Measurements from ENCODE around the gene CD247.
"Not testable (repeated sequence)": the region's sequence is repeated elsewhere in the genome, so short reads cannot be mapped to it uniquely, and the experiment has no call there.

CD247 gene

GRCh38 chr1:167518331-167518700 is at the start of gene CD247:
TSS of gene CD247 (minus strand) at chr1:167518529. CDS start at chr1:167518465, 64 bp downstream.
- Mint-ChIP-seq H3K27ac (peak within 1 kb of the TSS; percentile 100), H3K9me3 (no peaks in the 10 kb centered on the region), H3K4me1 (peaks cover 52% of the 10 kb centered on the region), H3K4me3 (peak within 1 kb of the TSS; percentile 95), H3K36me3 (peaks cover 15% of the 10 kb centered on the region), H3K27me3 (no peaks in the 10 kb centered on the region)

DNA sequence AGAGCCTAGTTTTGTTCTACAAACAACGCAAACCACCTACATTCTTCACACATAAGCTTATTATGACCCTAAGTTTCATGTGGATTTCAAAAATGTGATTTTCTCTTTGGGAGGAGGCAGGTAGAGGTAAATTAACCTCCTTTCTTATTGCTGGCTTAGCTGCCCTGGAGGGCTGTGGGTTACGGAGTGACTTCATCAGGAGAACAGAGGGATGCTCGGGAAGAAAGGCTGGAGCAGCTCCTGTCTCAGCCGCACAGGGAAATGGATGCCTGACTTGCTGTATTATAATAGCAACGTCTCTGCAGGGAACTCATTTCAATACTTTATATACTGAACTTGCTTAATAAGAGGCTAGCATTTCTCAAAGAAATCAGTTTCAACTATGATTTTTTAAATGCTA is 49.3 kb upstream of the CD247 start:
- H3K9me3 Mint-ChIP-seq = no peaks in the 10 kb centered on the region
- no peaks in the 10 kb centered on the region for H3K4me1 Mint-ChIP-seq
- H3K4me3 Mint-ChIP-seq = no peak overlapping the region

DNA sequence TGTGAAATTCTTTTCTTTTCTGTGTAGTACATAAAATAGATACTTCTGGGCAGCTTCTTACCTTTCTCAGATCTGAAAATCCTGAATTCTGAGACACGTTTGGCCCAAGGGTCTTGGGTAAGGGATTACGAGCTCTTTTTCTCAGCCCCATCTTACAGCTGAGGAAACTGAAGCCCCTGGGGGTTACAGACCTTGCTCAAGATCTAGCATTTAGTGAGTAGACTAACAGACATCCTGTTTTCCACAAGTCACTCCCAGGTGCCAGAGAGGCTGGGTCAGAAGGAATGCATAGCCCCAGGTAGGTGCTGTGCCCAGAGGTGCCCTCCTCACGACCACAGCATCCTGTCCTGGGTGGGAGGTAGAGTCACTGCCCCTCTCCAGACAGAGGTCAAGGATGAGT is 48.4 kb upstream of the CD247 start:
- Mint-ChIP-seq H3K27me3 (no peaks in the 10 kb centered on the region), H3K4me3 (no peak overlapping the region), H3K27ac (no peak overlapping the region), H3K9me3 (no peaks in the 10 kb centered on the region), H3K36me3 (no peaks in the 10 kb centered on the region), H3K4me1 (no peaks in the 10 kb centered on the region)

More for the DNA sequence above, 49.3 kb upstream of the CD247 start:
- Mint-ChIP-seq H3K27me3 (no peaks in the 10 kb centered on the region), H3K27ac (no peak overlapping the region), H3K36me3 (no peaks in the 10 kb centered on the region)

GRCh38 chr1:167565922-167566321 is 47.6 kb upstream of the CD247 start:
- Mint-ChIP-seq H3K36me3 (no peaks in the 10 kb centered on the region), H3K27ac (no peak overlapping the region), H3K9me3 (no peaks in the 10 kb centered on the region), H3K4me3 (no peak overlapping the region), H3K27me3 (no peaks in the 10 kb centered on the region), H3K4me1 (no peaks in the 10 kb centered on the region)

GRCh38 chr1:167564612-167565270 is 46.4 kb upstream of the CD247 start:
- H3K4me1 Mint-ChIP-seq = no peaks in the 10 kb centered on the region
- no peak overlapping the region for H3K4me3 Mint-ChIP-seq
- H3K27me3 Mint-ChIP-seq = no peaks in the 10 kb centered on the region
- no peaks in the 10 kb centered on the region for H3K9me3 Mint-ChIP-seq
- no peaks in the 10 kb centered on the region for H3K36me3 Mint-ChIP-seq
- no peak overlapping the region for H3K27ac Mint-ChIP-seq

- H3K4me3 Mint-ChIP-seq = no peak overlapping the region
- no peaks in the 10 kb centered on the region for H3K4me1 Mint-ChIP-seq
- H3K27ac Mint-ChIP-seq = no peak overlapping the region
- no peaks in the 10 kb centered on the region for H3K9me3 Mint-ChIP-seq
- no peaks in the 10 kb centered on the region for H3K36me3 Mint-ChIP-seq
- no peaks in the 10 kb centered on the region for H3K27me3 Mint-ChIP-seq
These were observed 45.4 kb upstream of the CD247 start for GRCh38 chr1:167563579-167564246.

- no peaks in the 10 kb centered on the region for H3K4me1 Mint-ChIP-seq
- no peaks in the 10 kb centered on the region for H3K36me3 Mint-ChIP-seq
- no peaks in the 10 kb centered on the region for H3K27me3 Mint-ChIP-seq
- H3K27ac Mint-ChIP-seq = no peak overlapping the region
- no peak overlapping the region for H3K4me3 Mint-ChIP-seq
- H3K9me3 Mint-ChIP-seq = no peaks in the 10 kb centered on the region
These were observed 44.4 kb upstream of the CD247 start for GRCh38 chr1:167562702-167563101.

DNA sequence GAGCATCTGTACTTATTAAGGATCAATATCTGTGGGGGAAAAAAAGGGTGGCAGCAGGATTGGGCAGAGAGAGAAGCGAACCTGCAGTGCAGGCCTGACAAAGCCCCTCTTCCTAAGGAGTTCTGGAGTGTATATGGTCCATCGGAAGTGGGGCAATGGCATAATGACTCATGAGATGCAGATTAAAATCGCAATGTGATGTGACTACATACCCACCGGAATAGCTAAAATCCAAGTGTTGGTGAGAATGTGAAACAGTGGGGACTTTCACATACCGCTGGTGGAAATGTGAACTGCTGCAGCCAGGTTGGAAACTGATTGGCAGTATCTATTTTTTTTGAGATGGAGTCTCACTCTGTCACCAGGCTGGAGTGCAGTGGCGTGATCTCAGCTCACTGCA is 43.4 kb upstream of the CD247 start:
- Mint-ChIP-seq H3K9me3 (no peaks in the 10 kb centered on the region), H3K4me3 (no peak overlapping the region), H3K27me3 (no peaks in the 10 kb centered on the region), H3K36me3 (no peaks in the 10 kb centered on the region), H3K27ac (no peak overlapping the region), H3K4me1 (no peaks in the 10 kb centered on the region)

GRCh38 chr1:167555971-167556714 is 37.8 kb upstream of the CD247 start:
- no peaks in the 10 kb centered on the region for H3K36me3 Mint-ChIP-seq
- no peak overlapping the region for H3K27ac Mint-ChIP-seq
- H3K4me3 Mint-ChIP-seq = no peak overlapping the region
- H3K4me1 Mint-ChIP-seq = peaks cover 36% of the 10 kb centered on the region
- H3K9me3 Mint-ChIP-seq = no peaks in the 10 kb centered on the region
- H3K27me3 Mint-ChIP-seq = no peaks in the 10 kb centered on the region

GRCh38 chr1:167555072-167555471 is 36.7 kb upstream of the CD247 start:
- H3K4me1 Mint-ChIP-seq = peaks cover 46% of the 10 kb centered on the region
- not testable (repeated sequence) for H3K27me3 Mint-ChIP-seq, H3K9me3 Mint-ChIP-seq, H3K27ac Mint-ChIP-seq, H3K36me3 Mint-ChIP-seq
- peak overlapping the region; percentile 37 for H3K4me3 Mint-ChIP-seq

DNA sequence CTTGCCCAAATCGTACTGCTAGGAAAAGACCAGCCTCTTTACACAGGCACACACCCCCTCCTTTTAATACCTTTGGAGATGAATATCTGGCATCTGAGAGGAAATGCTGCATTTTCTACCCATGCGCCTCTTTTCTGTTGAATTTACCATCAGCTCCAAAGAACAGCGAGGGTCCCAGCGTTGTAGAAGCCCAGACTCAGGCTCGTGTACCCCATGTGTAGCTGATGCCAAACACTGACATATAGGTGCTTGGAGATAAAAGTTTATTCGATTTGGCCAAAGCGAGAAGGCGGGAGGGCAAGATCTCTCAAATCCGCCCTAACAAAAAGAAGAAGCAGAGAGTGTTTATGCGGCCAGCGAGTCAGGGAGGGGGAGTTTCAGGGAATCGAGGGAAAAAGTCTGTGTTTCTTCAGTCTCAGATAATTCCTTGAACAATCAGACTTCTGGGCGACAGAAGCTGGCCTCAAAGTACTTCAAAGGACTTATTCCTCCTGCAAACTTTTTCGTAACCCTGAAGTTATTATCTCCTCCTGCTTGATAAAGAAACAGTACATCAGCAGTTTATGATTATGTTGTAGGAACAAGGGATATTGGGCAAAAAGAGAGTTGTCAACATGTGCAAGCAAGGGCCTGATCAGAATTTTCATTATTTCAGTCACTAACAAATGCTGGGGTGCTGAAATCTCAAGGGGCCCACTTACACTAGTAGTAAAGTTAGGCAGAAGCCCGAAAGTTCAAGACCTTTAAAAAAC is 35.9 kb upstream of the CD247 start:
- peak overlapping the region; percentile 46 for H3K27ac Mint-ChIP-seq
- no peaks in the 10 kb centered on the region for H3K9me3 Mint-ChIP-seq
- peak overlapping the region; percentile 94 for H3K4me3 Mint-ChIP-seq
- H3K4me1 Mint-ChIP-seq = peaks cover 47% of the 10 kb centered on the region
- no peaks in the 10 kb centered on the region for H3K27me3 Mint-ChIP-seq
- no peaks in the 10 kb centered on the region for H3K36me3 Mint-ChIP-seq

GRCh38 chr1:167553136-167554027 is 35.1 kb upstream of the CD247 start, which contains the start of gene CREG1:
TSS of gene CREG1 (minus strand) at chr1:167553762.
- Mint-ChIP-seq H3K9me3 (no peaks in the 10 kb centered on the region), H3K4me3 (peak within 1 kb of the TSS; percentile 94), H3K27me3 (no peaks in the 10 kb centered on the region), H3K4me1 (peaks cover 53% of the 10 kb centered on the region), H3K36me3 (no peaks in the 10 kb centered on the region), H3K27ac (peak within 1 kb of the TSS; percentile 46)

DNA sequence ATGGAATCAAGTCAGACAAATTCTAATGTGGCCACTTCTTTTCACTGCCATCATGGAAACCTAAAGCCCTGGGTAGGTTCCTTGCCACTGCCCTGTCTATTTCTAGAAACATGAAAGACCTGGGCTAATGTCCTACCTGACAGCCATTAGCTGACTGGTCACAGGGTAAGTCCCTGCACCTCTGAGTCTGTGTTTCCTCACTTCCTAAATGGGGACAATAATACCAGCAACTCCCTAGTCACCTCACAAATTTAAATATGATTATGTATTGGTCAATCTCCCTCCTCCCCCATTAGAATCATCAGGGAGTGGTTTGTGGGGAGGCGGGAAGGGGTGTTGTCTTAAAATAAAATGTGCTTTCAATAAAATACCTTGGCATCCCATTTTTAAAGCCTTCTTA is 33.0 kb upstream of the CD247 start:
- Mint-ChIP-seq H3K4me1 (peaks cover 53% of the 10 kb centered on the region), H3K9me3 (no peaks in the 10 kb centered on the region), H3K4me3 (peak overlapping the region; percentile 26)

DNA sequence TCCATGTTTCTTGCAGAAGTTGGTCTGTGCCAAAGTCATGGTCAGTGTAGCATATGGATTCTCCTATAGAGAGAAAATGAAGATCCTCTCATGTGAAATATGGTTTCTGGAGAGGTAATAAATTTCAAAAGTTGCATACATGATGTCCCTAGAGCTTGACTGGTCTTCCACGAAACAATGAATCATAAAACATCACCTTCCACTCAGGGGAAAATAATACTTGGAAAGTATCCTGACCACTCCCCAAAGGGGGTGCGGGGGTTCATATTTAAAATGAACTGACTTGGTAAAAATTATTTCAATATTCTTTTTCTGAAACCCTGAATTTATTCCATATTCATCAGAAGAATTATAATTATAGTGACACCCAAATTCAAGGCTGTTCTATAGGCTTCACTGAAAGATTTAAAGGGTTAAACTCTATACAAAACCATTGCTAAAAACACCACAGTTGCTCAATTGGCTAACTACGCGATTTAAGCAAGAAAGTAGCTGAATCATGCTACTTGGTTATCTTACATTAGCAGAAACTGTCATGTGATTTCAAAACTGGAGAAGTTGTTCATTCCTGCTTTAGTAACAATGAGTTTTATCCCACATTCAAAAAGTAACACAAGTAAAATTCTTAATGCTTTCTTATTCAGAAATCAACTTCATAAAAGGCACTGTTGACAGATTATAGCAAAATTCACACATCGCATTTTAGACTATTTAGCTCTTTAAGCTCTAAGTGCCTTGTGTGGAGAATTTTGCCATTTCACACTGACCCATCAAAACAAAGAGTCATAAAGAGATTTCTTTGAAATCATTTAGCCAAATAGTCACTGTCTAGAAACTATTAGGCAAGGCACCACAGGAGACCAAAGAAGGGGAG is 30.0 kb upstream of the CD247 start:
- Mint-ChIP-seq H3K27ac (no peak overlapping the region), H3K9me3 (no peaks in the 10 kb centered on the region), H3K4me3 (no peak overlapping the region), H3K27me3 (no peaks in the 10 kb centered on the region), H3K4me1 (peaks cover 31% of the 10 kb centered on the region), H3K36me3 (peaks cover 1% of the 10 kb centered on the region)

More for the DNA sequence above, 33.0 kb upstream of the CD247 start:
- no peaks in the 10 kb centered on the region for H3K36me3 Mint-ChIP-seq
- H3K27ac Mint-ChIP-seq = no peak overlapping the region
- no peaks in the 10 kb centered on the region for H3K27me3 Mint-ChIP-seq
